HG02571 (cell line): Measurements from ENCODE around the gene LDLRAD4.

Source experiments
- ATAC-seq: cut with Tn5 transposase; IDR thresholded peaks from one replicate; pipeline ENCODE4 v1.9.1; 2021; ENCODE audit warnings: mild to moderate bottlenecking, moderate library complexity; ENCODE audit not compliant: unreplicated experiment

LDLRAD4 gene

GRCh38 chr18:13578400-13578799, 359.8 kb downstream of the LDLRAD4 start:
- ATAC-seq: no peak

GRCh38 chr18:13579874-13580273, 361.3 kb downstream of the LDLRAD4 start:
- ATAC-seq: no peak

GRCh38 chr18:13580351-13580750, 361.8 kb downstream of the LDLRAD4 start:
- ATAC-seq: no peak

GRCh38 chr18:13580991-13581390, 362.4 kb downstream of the LDLRAD4 start:
- ATAC-seq: no peak

GRCh38 chr18:13581496-13582177, 363.1 kb downstream of the LDLRAD4 start:
- ATAC-seq: no peak

- no peak for ATAC-seq
These were observed 363.7 kb downstream of the LDLRAD4 start for GRCh38 chr18:13582178-13582670.

- no peak for ATAC-seq
These were observed 365.3 kb downstream of the LDLRAD4 start for GRCh38 chr18:13583576-13584550.

- ATAC-seq: no peak
These were observed 366.3 kb downstream of the LDLRAD4 start for GRCh38 chr18:13584825-13585224.

GRCh38 chr18:13585379-13586153, 367.0 kb downstream of the LDLRAD4 start:
- no peak for ATAC-seq

- no peak for ATAC-seq
These were observed 368.4 kb downstream of the LDLRAD4 start for GRCh38 chr18:13587001-13587400.

GRCh38 chr18:13587477-13587876, 368.9 kb downstream of the LDLRAD4 start:
- ATAC-seq: no peak

- ATAC-seq: no peak
These were observed 369.4 kb downstream of the LDLRAD4 start for GRCh38 chr18:13587937-13588336.

GRCh38 chr18:13589316-13589715, 370.8 kb downstream of the LDLRAD4 start:
- no peak for ATAC-seq

GRCh38 chr18:13589943-13590342, 371.4 kb downstream of the LDLRAD4 start:
- ATAC-seq: no peak

- no peak for ATAC-seq
These were observed 373.7 kb downstream of the LDLRAD4 start for GRCh38 chr18:13592246-13592645.

GRCh38 chr18:13594551-13594950, 376.0 kb downstream of the LDLRAD4 start:
- no peak for ATAC-seq

GRCh38 chr18:13597068-13597467, 378.5 kb downstream of the LDLRAD4 start:
- no peak for ATAC-seq

GRCh38 chr18:13598591-13598990, 380.0 kb downstream of the LDLRAD4 start:
- no peak for ATAC-seq

- no peak for ATAC-seq
These were observed 380.5 kb downstream of the LDLRAD4 start for GRCh38 chr18:13599031-13599430.

- no peak for ATAC-seq
These were observed 384.9 kb downstream of the LDLRAD4 start for GRCh38 chr18:13603304-13604019.
